CD4-positive, alpha-beta T cell (primary cell): ENCODE data around the gene TUBA8. TPM values are rescaled to one million over a fixed set of nuclear protein-coding genes. Genes with fewer than 3 reads are reported as not detected.
"Not testable (repeated sequence)": the region's sequence is repeated elsewhere in the genome, so short reads cannot be mapped to it uniquely, and the experiment has no call there.

Source experiments
- ATAC-seq: fragments of 200-7000 bp; cut with Tn5 transposase; one replicate; pipeline ENCODE4 v1.10.0; 2022; ENCODE audit warnings: mild to moderate bottlenecking; ENCODE audit not compliant: poor library complexity
- CTCF ChIA-PET: fragments of 350-600 bp; sonication (Branson Sonifier 250); formaldehyde crosslinking; loops from one replicate; lab custom pipeline; 2021; ENCODE audit warnings: antibody characterized with exemption, inconsistent platforms; lab: Charles Lee
- POLR2A ChIA-PET: fragments of 350-600 bp; sonication (Branson Sonifier 250); formaldehyde crosslinking; loops from one replicate; lab custom pipeline; 2021; ENCODE audit warnings: antibody characterized with exemption, inconsistent platforms; lab: Charles Lee
- DNase-seq, 14 experiments: peaks; one replicate each; pipeline ENCODE4 v3.0.0-alpha.2; 2013 to 2020; ENCODE audit warnings: mixed read lengths in 2 of 14
- H3K27ac ChIP-seq, 2 donors: one replicate each; pipeline versions ENCODE4 v1.5.1 to v1.7.0; 2013; ENCODE audit warnings: low read length in 2 of 2, low read depth in 1 of 2, mild to moderate bottlenecking in 1 of 2
- H3K27me3 ChIP-seq, 2 experiments: 1 replicate in 1 of 2; 2 replicates in 1 of 2; pipeline versions ENCODE4 v1.6.1 to v1.7.0; 2013; ENCODE audit warnings: low read length in 2 of 2, control low read depth in 1 of 2, mild to moderate bottlenecking in 1 of 2, moderate library complexity in 1 of 2; ENCODE audit not compliant: insufficient read depth in 2 of 2, control insufficient read depth in 1 of 2
- H3K36me3 ChIP-seq: one replicate; pipeline ENCODE4 v1.6.1; 2013; ENCODE audit warnings: low read length, control low read depth; ENCODE audit not compliant: insufficient read depth
- H3K4me1 ChIP-seq: one replicate; pipeline ENCODE4 v1.6.1; 2013; ENCODE audit warnings: low read length, control low read depth; ENCODE audit not compliant: insufficient read depth
- H3K4me3 ChIP-seq: one replicate; pipeline ENCODE4 v1.5.1; 2013; ENCODE audit warnings: mild to moderate bottlenecking, low read length, moderate library complexity
- H3K9me3 ChIP-seq, 2 experiments: 1 replicate in 1 of 2; 2 replicates in 1 of 2; pipeline versions ENCODE4 v1.6.1 to v1.7.0; 2013; ENCODE audit warnings: low read length in 2 of 2, mild to moderate bottlenecking in 2 of 2, control low read depth in 1 of 2, moderate library complexity in 1 of 2; ENCODE audit not compliant: control insufficient read depth in 1 of 2, insufficient read depth in 1 of 2
- H3K27ac Mint-ChIP-seq: one replicate; pipeline ENCODE4 v1.8.0; 2020; ENCODE audit warnings: mixed read lengths
- H3K27me3 Mint-ChIP-seq: one replicate; pipeline ENCODE4 v1.8.0; 2021; ENCODE audit warnings: mixed read lengths
- H3K36me3 Mint-ChIP-seq: one replicate; pipeline ENCODE4 v1.8.0; 2021; ENCODE audit warnings: low read depth, mixed read lengths
- H3K4me1 Mint-ChIP-seq: one replicate; pipeline ENCODE4 v1.8.0; 2021; ENCODE audit warnings: low read depth, mixed read lengths
- H3K4me3 Mint-ChIP-seq: one replicate; pipeline ENCODE4 v1.8.0; 2020; ENCODE audit warnings: mild to moderate bottlenecking, mixed read lengths
- H3K9me3 Mint-ChIP-seq: one replicate; pipeline ENCODE4 v1.8.0; 2020; ENCODE audit warnings: mixed read lengths
- CTCF ChIP-seq: fragments of 200-600 bp; IDR thresholded peaks from one replicate; pipeline ENCODE4 v1.8.0; 2022; ENCODE audit warnings: antibody characterized with exemption, mild to moderate bottlenecking
- intact Hi-C, 2 experiments: fragments of 100-400 bp; cut with DNase I in 1 of 2; cut with micrococcal nuclease in 1 of 2; formaldehyde crosslinking; loops; one replicate each; pipeline versions ENCODE4 v1.15.1 to v1.9.0; 2023 to 2025; cut with DNase I, micrococcal nuclease
- polyA plus RNA-seq, 2 donors: library from polyadenylated mRNA; unstranded; fragments of 120-200 nt; gene quantifications; one replicate each; pipeline ENCODE4 v1.2.1, GENCODE V29; 2013
- total RNA-seq, 174 experiments: library from RNA in 2 of 174; stranded (reverse) in 2 of 174; gene quantifications; one replicate each; pipeline ENCODE4 v1.2.3 and lab custom pipeline; 2021 to 2026

Gene TUBA8
- total RNA-seq (1 to 10 TPM in 1 of 2 experiments, under 1 TPM in 1; 0.47 to 1.1 TPM), total RNA-seq (lab: John Stamatoyannopoulos, UW) (0 to 1.4 (median 0.42) reads per million in 172 experiments)
- 1.8 TPM for polyA plus RNA-seq (2013, experiment 1 of 2)
- 2.8 TPM for polyA plus RNA-seq (2013, experiment 2 of 2)

- Histone ChIP-seq H3K27ac (no peak within 1 kb of the TSS), H3K9me3 (peaks cover 0 to 26% of the 10 kb centered on the region in 2 experiments), H3K4me1 (peaks cover 33% of the 10 kb centered on the region), H3K36me3 (no peaks in the 10 kb centered on the region), H3K4me3 (peak within 1 kb of the TSS; percentile 34), H3K27me3 (peaks cover 27 to 37% of the 10 kb centered on the region in 2 experiments)
- CTCF ChIA-PET, result no interaction called here
- TF ChIP-seq CTCF, result no peak
- Mint-ChIP-seq H3K9me3 (no peaks in the 10 kb centered on the region), H3K4me1 (peaks cover 27% of the 10 kb centered on the region), H3K4me3 (peak within 1 kb of the TSS; percentile 59), H3K27ac (no peak within 1 kb of the TSS), H3K36me3 (no peaks in the 10 kb centered on the region), H3K27me3 (peaks cover 56% of the 10 kb centered on the region)
- POLR2A ChIA-PET, result interaction anchor here (1.1 kb wide), 1 partner anchor 33 kb away, joined by 3 read pairs; the partner anchor contains the start of gene PEX26
- peak in 6 of 14 experiments; percentile 4 to 39 (median 17) for DNase-seq
- ATAC-seq, result peak; percentile 44
- intact Hi-C loops, result no loop called here
These were observed at the start of gene TUBA8 for GRCh38 chr22:18110194-18110953. Gene TUBA8, plus strand, starts transcription at chr22:18110809. Its CDS starts 57 bp downstream, at chr22:18110866.

- Mint-ChIP-seq H3K4me3 (no peak overlapping the region), H3K4me1 (no peaks in the 10 kb centered on the region), H3K36me3 (no peaks in the 10 kb centered on the region), H3K27me3 (peaks cover 51% of the 10 kb centered on the region), H3K27ac (no peak overlapping the region), H3K9me3 (no peaks in the 10 kb centered on the region)
- CTCF ChIA-PET, result no interaction called here
- ATAC-seq (no peak), DNase-seq (no peak)
- no peak overlapping the region for H3K27ac ChIP-seq
- TF ChIP-seq CTCF, result no peak
- no peaks in the 10 kb centered on the region for H3K36me3 ChIP-seq
- no peaks in the 10 kb centered on the region for H3K9me3 ChIP-seq
- no peaks in the 10 kb centered on the region for H3K4me1 ChIP-seq
- H3K27me3 ChIP-seq, result peaks cover 20 to 27% of the 10 kb centered on the region in 2 experiments
- no peak overlapping the region for H3K4me3 ChIP-seq
- POLR2A ChIA-PET, result no interaction called here
- intact Hi-C loops, result no loop called here
These were observed 48.2 kb upstream of the TUBA8 start for GRCh38 chr22:18062421-18062820.

GRCh38 chr22:18063306-18063705 lies 47.3 kb upstream of the TUBA8 start:
- Histone ChIP-seq H3K36me3 (no peaks in the 10 kb centered on the region), H3K9me3 (no peaks in the 10 kb centered on the region), H3K4me3 (no peak overlapping the region), H3K27me3 (peaks cover 20 to 27% of the 10 kb centered on the region in 2 experiments), H3K27ac (no peak overlapping the region), H3K4me1 (no peaks in the 10 kb centered on the region)
- Mint-ChIP-seq H3K9me3 (no peaks in the 10 kb centered on the region), H3K27me3 (peaks cover 59% of the 10 kb centered on the region), H3K36me3 (no peaks in the 10 kb centered on the region), H3K4me1 (no peaks in the 10 kb centered on the region), H3K4me3 (no peak overlapping the region), H3K27ac (no peak overlapping the region)
- ATAC-seq (no peak), DNase-seq (no peak)
- no peak for TF ChIP-seq CTCF
- ChIA-PET CTCF (no interaction called here), POLR2A (no interaction called here)
- intact Hi-C loops, result no loop called here

DNA sequence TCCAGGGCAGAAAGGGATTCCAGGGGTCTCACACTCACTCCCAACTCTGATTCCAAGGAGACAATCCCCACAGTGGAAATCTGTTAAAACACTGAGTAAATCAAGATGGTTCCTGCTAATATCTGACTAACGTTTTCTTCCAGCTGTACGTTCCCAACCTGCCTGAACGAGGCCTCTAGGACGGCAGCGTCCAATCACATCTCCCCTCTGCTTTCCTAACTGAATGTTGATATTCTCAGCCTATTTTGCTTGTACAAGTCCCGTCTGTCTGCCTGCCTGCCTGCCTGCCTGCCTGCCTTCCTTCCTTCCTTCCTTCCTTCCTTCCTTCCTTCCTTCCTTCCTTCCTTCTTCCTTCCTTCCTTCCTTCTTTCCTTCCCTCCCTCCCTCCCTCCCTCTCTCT lies 46.9 kb upstream of the TUBA8 start:
- POLR2A ChIA-PET, H3K9me3 ChIP-seq, H3K4me3 Mint-ChIP-seq, H3K9me3 Mint-ChIP-seq, H3K36me3 Mint-ChIP-seq, H3K27ac Mint-ChIP-seq, H3K36me3 ChIP-seq, ATAC-seq, H3K4me1 ChIP-seq, DNase-seq, H3K27ac ChIP-seq, H3K4me3 ChIP-seq, H3K4me1 Mint-ChIP-seq, intact Hi-C loops, CTCF ChIA-PET: not testable (repeated sequence)
- peaks cover 20 to 27% of the 10 kb centered on the region in 2 experiments for H3K27me3 ChIP-seq
- H3K27me3 Mint-ChIP-seq, result peaks cover 62% of the 10 kb centered on the region
